ENCODE data around the gene NUB1. TPM values are rescaled to one million over a fixed set of nuclear protein-coding genes. Genes with fewer than 3 reads are reported as not detected.

NUB1 gene
- total RNA-seq, 2 donors from 2014 or later = 42.3 to 55.2 TPM

DNA sequence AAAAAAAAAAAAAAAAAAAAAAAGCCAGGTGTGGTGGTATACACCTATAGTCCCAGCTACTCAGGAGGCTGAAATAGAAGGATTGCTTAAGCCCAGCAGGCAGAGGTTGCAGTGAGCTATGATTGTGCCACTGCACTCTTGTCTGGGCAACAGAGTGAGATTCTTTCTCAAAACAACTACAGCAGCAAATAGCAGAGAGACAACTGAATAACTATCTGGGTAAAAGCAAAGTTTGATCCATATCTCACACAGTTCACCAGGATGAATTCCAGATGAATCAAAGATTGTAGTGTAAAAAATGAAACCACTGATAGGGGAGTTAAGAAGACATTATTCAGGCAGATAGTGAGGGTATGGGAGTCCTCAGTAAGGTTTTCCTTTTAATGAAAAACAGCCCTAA is 11.4 kb upstream of the NUB1 start:
- Histone ChIP-seq H3K27me3 (no peaks in the 10 kb centered on the region), H3K27ac (no peak overlapping the region), H3K9ac (ENCODE audit: low read depth in 2 of 2, low read length in 2 of 2) (no peak overlapping the region), H3K4me3 (no peak overlapping the region), H3K9me3 (no peaks in the 10 kb centered on the region), H3K36me3 (no peaks in the 10 kb centered on the region), H3K4me1 (no peaks in the 10 kb centered on the region)
- DNase-seq = no peak
- intact Hi-C loops (cut with DNase I) = no loop called here
- TF ChIP-seq, protein P1, sequence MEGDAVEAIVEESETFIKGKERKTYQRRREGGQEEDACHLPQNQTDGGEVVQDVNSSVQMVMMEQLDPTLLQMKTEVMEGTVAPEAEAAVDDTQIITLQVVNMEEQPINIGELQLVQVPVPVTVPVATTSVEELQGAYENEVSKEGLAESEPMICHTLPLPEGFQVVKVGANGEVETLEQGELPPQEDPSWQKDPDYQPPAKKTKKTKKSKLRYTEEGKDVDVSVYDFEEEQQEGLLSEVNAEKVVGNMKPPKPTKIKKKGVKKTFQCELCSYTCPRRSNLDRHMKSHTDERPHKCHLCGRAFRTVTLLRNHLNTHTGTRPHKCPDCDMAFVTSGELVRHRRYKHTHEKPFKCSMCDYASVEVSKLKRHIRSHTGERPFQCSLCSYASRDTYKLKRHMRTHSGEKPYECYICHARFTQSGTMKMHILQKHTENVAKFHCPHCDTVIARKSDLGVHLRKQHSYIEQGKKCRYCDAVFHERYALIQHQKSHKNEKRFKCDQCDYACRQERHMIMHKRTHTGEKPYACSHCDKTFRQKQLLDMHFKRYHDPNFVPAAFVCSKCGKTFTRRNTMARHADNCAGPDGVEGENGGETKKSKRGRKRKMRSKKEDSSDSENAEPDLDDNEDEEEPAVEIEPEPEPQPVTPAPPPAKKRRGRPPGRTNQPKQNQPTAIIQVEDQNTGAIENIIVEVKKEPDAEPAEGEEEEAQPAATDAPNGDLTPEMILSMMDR (IDR thresholded peaks at IDR 0.05) = no peak

DNA sequence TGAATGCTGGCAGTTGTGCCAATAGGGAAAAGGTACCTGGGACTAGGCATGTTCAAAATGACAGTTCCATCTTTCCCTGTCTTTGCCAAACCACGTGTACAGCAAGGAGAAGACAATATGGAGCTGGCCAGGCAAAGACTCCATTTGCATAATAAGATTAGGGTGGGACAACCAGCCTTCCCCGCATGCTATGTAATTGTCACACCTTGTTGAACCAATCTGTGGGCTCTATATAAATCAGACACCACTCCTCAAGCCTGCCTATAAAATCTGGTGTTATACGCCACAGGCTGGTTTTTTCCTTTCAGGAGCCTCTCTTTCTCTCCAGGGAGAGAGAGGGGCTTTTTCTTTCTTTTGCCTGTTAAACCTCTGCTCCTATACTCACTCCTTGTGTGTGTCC is 11.0 kb upstream of the NUB1 start:
- intact Hi-C loops (cut with DNase I) = no loop called here
- no peak for DNase-seq

DNA sequence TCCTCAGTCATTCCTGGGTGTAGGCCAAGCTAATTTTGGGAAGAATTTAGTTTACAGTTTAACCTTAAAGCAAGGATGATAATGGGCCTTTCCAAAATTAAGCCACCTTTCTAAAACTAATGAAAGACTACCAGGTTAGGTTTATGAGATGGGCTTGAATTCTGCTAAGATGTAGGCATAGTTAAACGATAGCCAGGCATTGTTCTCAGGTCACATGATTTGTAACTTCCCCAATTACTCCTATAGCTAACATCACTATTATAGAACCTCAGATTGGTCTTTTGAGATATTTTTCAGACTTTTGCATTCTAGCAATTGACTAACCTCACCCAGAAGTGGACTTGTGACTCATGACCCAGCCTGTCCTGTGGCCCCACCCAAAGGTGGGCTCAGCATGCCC is 7.0 kb upstream of the NUB1 start:
- H3K27ac ChIP-seq = no peak overlapping the region
- no peaks in the 10 kb centered on the region for H3K36me3 ChIP-seq
- TF ChIP-seq, protein P1 (IDR thresholded peaks at IDR 0.05) = no peak
- no peaks in the 10 kb centered on the region for H3K4me1 ChIP-seq
- H3K4me3 ChIP-seq = no peak overlapping the region
- H3K27me3 ChIP-seq = no peaks in the 10 kb centered on the region
- no peaks in the 10 kb centered on the region for H3K9me3 ChIP-seq
- DNase-seq = no peak
- intact Hi-C loops (cut with DNase I) = no loop called here
- no peak overlapping the region for H3K9ac ChIP-seq (ENCODE audit: low read depth in 2 of 2, low read length in 2 of 2)

More for the DNA sequence above, 11.0 kb upstream of the NUB1 start:
- TF ChIP-seq, protein P1 (IDR thresholded peaks at IDR 0.05) = no peak
- H3K36me3 ChIP-seq = no peaks in the 10 kb centered on the region
- H3K9me3 ChIP-seq = no peaks in the 10 kb centered on the region
- no peak overlapping the region for H3K9ac ChIP-seq (ENCODE audit: low read depth in 2 of 2, low read length in 2 of 2)
- no peak overlapping the region for H3K4me3 ChIP-seq
- H3K4me1 ChIP-seq = no peaks in the 10 kb centered on the region
- no peak overlapping the region for H3K27ac ChIP-seq
- H3K27me3 ChIP-seq = no peaks in the 10 kb centered on the region

DNA sequence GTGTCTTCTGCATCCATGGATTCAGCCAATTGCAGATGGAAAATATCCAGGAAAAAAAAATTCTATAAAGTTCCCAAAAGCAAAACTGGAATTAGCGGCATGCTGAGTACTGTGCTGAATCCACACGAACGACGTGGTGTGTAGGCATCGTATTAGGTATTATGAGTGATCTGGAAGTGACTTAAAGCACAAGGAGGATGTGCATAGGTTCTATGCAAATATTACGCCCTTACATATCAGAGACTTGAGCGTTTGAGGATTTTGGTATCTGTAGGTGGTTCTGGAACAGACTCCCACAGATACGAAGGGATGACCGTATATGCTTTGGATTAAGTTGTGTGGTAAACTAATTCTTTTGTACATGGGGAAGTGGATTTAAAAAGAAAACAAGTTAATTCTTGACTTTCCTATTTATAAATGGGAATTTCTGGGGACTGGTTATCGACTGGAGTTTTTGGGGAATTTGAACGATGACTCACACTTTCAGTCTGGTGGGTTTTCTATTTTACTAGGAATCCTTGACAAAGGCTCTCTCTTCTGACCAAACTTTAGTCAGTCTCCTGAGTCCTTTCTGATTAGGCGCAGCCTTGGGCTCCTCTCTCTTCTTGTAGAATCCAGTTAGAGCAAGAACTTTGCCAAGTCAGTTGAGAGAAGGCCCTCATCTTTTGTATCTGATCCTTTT is 5.4 kb upstream of the NUB1 start:
- H3K4me1 ChIP-seq = no peaks in the 10 kb centered on the region
- DNase-seq = no peak
- H3K36me3 ChIP-seq = no peaks in the 10 kb centered on the region
- no peak overlapping the region for H3K27ac ChIP-seq
- TF ChIP-seq, protein P1 (IDR thresholded peaks at IDR 0.05) = no peak
- intact Hi-C loops (cut with DNase I) = no loop called here
- no peak overlapping the region for H3K9ac ChIP-seq (ENCODE audit: low read depth in 2 of 2, low read length in 2 of 2)
- H3K27me3 ChIP-seq = no peaks in the 10 kb centered on the region
- no peaks in the 10 kb centered on the region for H3K9me3 ChIP-seq
- H3K4me3 ChIP-seq = no peak overlapping the region

DNA sequence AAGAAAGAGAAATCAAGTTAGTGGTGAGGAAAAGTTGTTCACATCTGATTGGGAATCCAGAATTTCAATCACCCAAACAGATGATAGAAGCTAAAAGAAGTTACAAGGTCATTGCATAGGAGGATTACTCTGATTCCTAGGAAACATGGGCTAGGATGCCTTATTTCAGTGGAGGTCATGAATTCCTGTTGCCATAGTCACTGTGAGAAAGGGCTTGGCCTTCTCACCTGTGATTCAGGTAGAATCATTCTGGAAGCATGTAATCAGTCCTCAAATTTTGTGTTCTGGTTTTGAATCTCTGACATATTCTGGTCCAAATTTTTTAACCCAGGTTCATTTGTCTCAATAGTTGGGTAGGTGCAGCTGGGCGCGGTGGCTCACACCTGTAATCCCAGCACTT is 4.3 kb upstream of the NUB1 start:
- Histone ChIP-seq H3K9me3 (no peaks in the 10 kb centered on the region), H3K4me3 (no peak overlapping the region), H3K27me3 (no peaks in the 10 kb centered on the region), H3K27ac (no peak overlapping the region), H3K36me3 (no peaks in the 10 kb centered on the region), H3K4me1 (no peaks in the 10 kb centered on the region), H3K9ac (ENCODE audit: low read depth in 2 of 2, low read length in 2 of 2) (no peak overlapping the region)
- intact Hi-C loops (cut with DNase I) = no loop called here
- TF ChIP-seq, protein P1 (IDR thresholded peaks at IDR 0.05) = no peak
- no peak for DNase-seq
